Hepatocyte (in vitro differentiated cells): ENCODE results near the gene FAM83F.

Experiments
- CTCF ChIP-seq: fragments of 200-600 bp; sonication (generic); IDR thresholded peaks from 2 replicates; pipeline ENCODE4 v1.5.1; 2016; ENCODE audit warnings: antibody characterized with exemption, mild to moderate bottlenecking; ENCODE audit not compliant: poor library complexity
- EZH2phosphoT487 ChIP-seq: fragments of 200-600 bp; sonication (generic); IDR thresholded peaks from one replicate; pipeline ENCODE4 v1.6.1; 2018; ENCODE audit warnings: antibody characterized with exemption, mild to moderate bottlenecking, low read depth, moderate library complexity; ENCODE audit not compliant: unreplicated experiment, severe bottlenecking

- no peak for TF ChIP-seq CTCF
- no peak for TF ChIP-seq EZH2phosphoT487
These were observed 37.2 kb downstream of the FAM83F start for GRCh38 chr22:40031766-40032470.
